ENCODE data around the gene STXBP5. TPM values are rescaled to one million over a fixed set of nuclear protein-coding genes. Genes with fewer than 3 reads are reported as not detected.
"Not testable (repeated sequence)": the region's sequence is repeated elsewhere in the genome, so short reads cannot be mapped to it uniquely, and the experiment has no call there.

Gene STXBP5
- total RNA-seq, 2 experiments from 2014 or later, result 11.4 to 11.5 TPM

DNA sequence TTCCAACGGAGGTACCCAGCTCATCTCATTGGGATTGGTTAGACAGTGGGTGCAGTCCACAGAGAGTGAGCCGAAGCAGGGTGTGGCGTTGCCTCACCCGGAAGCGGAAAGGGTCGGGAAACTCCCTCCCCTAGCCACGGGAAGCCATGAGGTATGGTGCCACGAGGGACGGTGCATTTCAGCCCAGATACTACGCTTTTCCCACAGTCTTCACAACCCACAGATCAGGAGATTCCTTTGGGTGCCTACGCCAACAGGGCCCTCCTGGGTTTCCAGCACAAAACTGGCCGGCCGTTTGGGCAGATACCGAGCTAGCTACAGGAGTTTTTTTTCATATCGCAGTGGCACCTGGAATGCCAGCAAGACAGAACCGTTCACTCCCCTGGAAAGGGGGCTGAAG is 46.9 kb downstream of the STXBP5 start:
- Mint-ChIP-seq H3K4me1 (ENCODE audit: low read depth) (peaks cover 5% of the 10 kb centered on the region), H3K4me3 (no peak overlapping the region), H3K27me3 (no peaks in the 10 kb centered on the region), H3K27ac (no peak overlapping the region), H3K9me3 (peaks cover 15% of the 10 kb centered on the region), H3K36me3 (ENCODE audit: low read depth) (peaks cover 54% of the 10 kb centered on the region)
- POLR2A ChIA-PET, result no interaction called here
- no peak for DNase-seq
- ATAC-seq, result no peak
- CTCF ChIA-PET, result no interaction called here
- TF ChIP-seq, protein P1, sequence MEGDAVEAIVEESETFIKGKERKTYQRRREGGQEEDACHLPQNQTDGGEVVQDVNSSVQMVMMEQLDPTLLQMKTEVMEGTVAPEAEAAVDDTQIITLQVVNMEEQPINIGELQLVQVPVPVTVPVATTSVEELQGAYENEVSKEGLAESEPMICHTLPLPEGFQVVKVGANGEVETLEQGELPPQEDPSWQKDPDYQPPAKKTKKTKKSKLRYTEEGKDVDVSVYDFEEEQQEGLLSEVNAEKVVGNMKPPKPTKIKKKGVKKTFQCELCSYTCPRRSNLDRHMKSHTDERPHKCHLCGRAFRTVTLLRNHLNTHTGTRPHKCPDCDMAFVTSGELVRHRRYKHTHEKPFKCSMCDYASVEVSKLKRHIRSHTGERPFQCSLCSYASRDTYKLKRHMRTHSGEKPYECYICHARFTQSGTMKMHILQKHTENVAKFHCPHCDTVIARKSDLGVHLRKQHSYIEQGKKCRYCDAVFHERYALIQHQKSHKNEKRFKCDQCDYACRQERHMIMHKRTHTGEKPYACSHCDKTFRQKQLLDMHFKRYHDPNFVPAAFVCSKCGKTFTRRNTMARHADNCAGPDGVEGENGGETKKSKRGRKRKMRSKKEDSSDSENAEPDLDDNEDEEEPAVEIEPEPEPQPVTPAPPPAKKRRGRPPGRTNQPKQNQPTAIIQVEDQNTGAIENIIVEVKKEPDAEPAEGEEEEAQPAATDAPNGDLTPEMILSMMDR (IDR thresholded peaks at IDR 0.05), result no peak
- intact Hi-C loops (cut with micrococcal nuclease), result no loop called here

DNA sequence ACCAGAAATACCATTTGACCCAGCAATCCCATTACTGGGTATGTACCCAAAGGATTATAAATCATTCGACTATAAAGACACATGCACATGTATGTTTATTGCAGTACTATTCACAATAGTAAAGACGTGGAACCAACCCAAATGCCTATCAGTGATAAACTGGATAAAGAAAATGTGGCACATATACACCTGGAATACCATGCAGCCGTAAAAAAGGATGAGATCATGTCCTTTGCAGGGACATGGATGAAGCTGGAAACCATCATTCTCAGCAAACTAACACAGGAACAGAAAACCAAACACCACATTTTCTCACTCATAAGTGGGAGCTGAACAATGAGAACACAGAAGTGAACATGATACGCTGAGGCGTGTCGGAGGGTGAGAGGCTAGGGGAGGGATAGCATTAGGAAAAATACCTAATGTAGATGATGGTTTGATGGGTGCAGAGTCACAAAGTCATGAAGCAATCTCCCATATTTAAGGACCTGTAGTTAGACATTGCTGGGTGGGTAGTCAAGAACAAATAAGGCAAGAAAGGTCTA is 50.8 kb downstream of the STXBP5 start:
- intact Hi-C loops (cut with micrococcal nuclease); H3K27ac Mint-ChIP-seq; H3K4me3 Mint-ChIP-seq; ATAC-seq; CTCF ChIA-PET; H3K4me1 Mint-ChIP-seq (ENCODE audit: low read depth); H3K27me3 Mint-ChIP-seq; DNase-seq; POLR2A ChIA-PET: not testable (repeated sequence)
- Mint-ChIP-seq H3K36me3 (ENCODE audit: low read depth) (peaks cover 41% of the 10 kb centered on the region), H3K9me3 (peaks cover 12% of the 10 kb centered on the region)

DNA sequence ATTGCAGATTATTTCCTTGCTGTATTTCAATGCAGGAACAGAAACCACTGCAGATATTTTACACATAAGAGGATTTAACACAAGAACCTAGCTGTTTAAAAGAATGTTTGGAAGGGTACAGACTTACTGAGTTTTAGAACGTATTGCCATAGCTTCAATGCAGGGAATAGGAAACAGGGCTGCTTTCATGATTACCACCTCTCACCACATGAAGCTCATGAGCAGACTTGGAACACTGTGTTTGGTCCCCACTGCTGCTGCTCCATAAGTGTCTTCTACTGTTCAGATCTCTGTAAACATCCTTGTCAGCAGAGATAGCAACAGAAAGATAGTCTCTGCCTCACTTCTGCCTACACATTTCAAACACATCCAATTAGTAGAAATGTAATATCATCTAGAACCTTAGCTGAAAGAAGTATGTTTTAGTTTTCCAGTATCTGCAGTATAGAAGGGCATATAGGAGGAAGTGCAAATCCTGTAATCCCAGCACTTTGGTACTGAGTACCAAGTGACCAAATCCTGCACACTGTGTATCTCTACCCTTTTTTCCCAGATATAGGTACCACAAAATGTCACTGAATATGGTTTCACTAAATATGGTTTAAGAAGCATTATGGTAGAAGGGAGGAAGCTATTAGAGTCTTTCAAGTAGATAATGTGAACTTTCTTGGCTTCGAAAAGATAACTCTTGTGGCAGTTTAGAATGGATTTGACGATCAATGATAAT is 51.9 kb downstream of the STXBP5 start:
- ChIA-PET CTCF (interaction anchor here (1.3 kb wide), 1 partner anchor 10 kb away, joined by 3 read pairs; no protein-coding TSS in a partner anchor), POLR2A (no interaction called here)
- TF ChIP-seq, protein P1 (IDR thresholded peaks at IDR 0.05), result no peak
- ATAC-seq, result no peak
- DNase-seq, result no peak
- intact Hi-C loops (cut with micrococcal nuclease), result no loop called here
- H3K9me3 Mint-ChIP-seq, result peaks cover 10% of the 10 kb centered on the region
- no peak overlapping the region for H3K4me3 Mint-ChIP-seq
- H3K27me3 Mint-ChIP-seq, result no peaks in the 10 kb centered on the region
- peaks cover 33% of the 10 kb centered on the region for H3K36me3 Mint-ChIP-seq (ENCODE audit: low read depth)
- H3K27ac Mint-ChIP-seq, result no peak overlapping the region
- H3K4me1 Mint-ChIP-seq (ENCODE audit: low read depth), result peaks cover 6% of the 10 kb centered on the region

DNA sequence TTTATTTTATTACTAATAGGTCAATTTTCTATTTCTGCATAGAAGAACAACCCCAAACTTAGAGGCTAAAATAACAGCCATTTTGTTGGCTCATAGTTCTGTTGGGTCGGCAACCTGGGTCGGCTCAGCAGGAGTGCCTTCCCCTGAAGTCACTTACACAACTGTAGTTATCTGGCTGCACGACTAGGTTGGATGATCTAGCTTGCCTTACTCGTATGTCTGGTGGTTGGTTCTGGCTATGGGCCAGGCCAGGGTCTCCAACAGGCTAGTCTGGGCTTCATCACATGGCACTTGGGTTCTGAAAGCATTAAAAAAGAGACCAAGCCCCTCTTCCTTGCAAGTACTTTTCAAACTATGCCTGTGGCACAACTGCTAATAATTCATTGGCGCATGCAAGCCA is 53.5 kb downstream of the STXBP5 start:
- no peak for DNase-seq
- POLR2A ChIA-PET, result no interaction called here
- intact Hi-C loops (cut with micrococcal nuclease), result no loop called here
- Mint-ChIP-seq H3K4me1 (ENCODE audit: low read depth) (peaks cover 6% of the 10 kb centered on the region), H3K27me3 (no peaks in the 10 kb centered on the region), H3K27ac (no peak overlapping the region), H3K4me3 (no peak overlapping the region), H3K36me3 (ENCODE audit: low read depth) (peaks cover 18% of the 10 kb centered on the region), H3K9me3 (peaks cover 5% of the 10 kb centered on the region)
- TF ChIP-seq, protein P1 (IDR thresholded peaks at IDR 0.05), result no peak
- CTCF ChIA-PET, result no interaction called here
- ATAC-seq, result no peak

DNA sequence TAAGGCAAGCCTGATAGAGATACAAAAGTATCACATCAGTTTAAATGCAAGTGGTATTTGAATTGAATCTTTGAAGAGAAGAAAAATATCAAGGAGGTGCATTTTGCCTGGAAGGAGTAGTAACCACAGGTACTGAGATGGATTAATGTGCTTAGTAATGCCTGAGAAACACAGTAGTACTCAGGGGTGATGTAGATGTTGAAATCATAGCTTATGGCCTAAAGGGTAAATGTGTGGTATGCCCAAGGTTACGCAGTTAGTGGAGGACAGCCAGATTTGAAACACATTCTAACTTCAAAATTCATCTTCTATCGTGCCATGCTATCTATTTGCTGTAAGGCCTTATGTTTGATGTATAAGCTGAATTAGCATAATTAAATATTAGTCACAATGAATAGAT is 55.9 kb downstream of the STXBP5 start:
- intact Hi-C loops (cut with micrococcal nuclease), result no loop called here
- H3K9me3 Mint-ChIP-seq, result no peaks in the 10 kb centered on the region
- ATAC-seq, result no peak
- CTCF ChIA-PET, result no interaction called here
- no peak overlapping the region for H3K27ac Mint-ChIP-seq
- no peak overlapping the region for H3K4me3 Mint-ChIP-seq
- TF ChIP-seq, protein P1 (IDR thresholded peaks at IDR 0.05), result no peak
- H3K36me3 Mint-ChIP-seq (ENCODE audit: low read depth), result peaks cover 8% of the 10 kb centered on the region
- H3K4me1 Mint-ChIP-seq (ENCODE audit: low read depth), result peaks cover 4% of the 10 kb centered on the region
- H3K27me3 Mint-ChIP-seq, result no peaks in the 10 kb centered on the region
- POLR2A ChIA-PET, result no interaction called here
- DNase-seq, result no peak

Data from activated CD8-positive, alpha-beta T cell treated with anti-CD3 and anti-CD28 coated beads for 36 hours (primary cell).